Bronchus fibroblast of lung (primary cell): ENCODE results near the gene CFAP221. TPM values are rescaled to one million over a fixed set of nuclear protein-coding genes. Genes with fewer than 3 reads are reported as not detected.

Experiments
- total RNA-seq: library from RNA; depleted of rRNA; stranded (reverse); fragments of >200 nt; gene quantifications from 2 replicates; pipeline ENCODE4 v1.2.3, GENCODE V29; 2015

Gene CFAP221
- total RNA-seq, result not detected in 2 replicates

GRCh38 chr2:119544075-119544938 lies at the start of gene CFAP221:
Gene CFAP221 (plus strand): TSS chr2:119544449. CDS start chr2:119546132, 1,683 bp downstream.

GRCh38 chr2:119523952-119524694 lies 20.1 kb upstream of the CFAP221 start, which contains the start of gene SCTR:
Gene SCTR (minus strand): TSS chr2:119524483. CDS start chr2:119524226, 257 bp downstream.

Other genes with a start within 250 kb of the CFAP221 start
- 10.9 and 11.4 TPM in 2 replicates for gene C2orf76, start 177.6 kb upstream of the CFAP221 start, total RNA-seq
- gene DBI, start 177.5 kb upstream of the CFAP221 start, total RNA-seq, result 368 and 402 TPM in 2 replicates
- gene TMEM37, start 112.6 kb upstream of the CFAP221 start, total RNA-seq, result 0.45 and 0.84 TPM in 2 replicates
- gene SCTR, start 20.0 kb upstream of the CFAP221 start, total RNA-seq, result not detected in 2 replicates
- gene TMEM177, start 134.8 kb downstream of the CFAP221 start, total RNA-seq, result 15.3 and 16.5 TPM in 2 replicates
- 13.2 and 17.5 TPM in 2 replicates for gene PTPN4, start 215.5 kb downstream of the CFAP221 start, total RNA-seq